ENCODE measurements around the gene AGAP1.

The AGAP1 gene

DNA sequence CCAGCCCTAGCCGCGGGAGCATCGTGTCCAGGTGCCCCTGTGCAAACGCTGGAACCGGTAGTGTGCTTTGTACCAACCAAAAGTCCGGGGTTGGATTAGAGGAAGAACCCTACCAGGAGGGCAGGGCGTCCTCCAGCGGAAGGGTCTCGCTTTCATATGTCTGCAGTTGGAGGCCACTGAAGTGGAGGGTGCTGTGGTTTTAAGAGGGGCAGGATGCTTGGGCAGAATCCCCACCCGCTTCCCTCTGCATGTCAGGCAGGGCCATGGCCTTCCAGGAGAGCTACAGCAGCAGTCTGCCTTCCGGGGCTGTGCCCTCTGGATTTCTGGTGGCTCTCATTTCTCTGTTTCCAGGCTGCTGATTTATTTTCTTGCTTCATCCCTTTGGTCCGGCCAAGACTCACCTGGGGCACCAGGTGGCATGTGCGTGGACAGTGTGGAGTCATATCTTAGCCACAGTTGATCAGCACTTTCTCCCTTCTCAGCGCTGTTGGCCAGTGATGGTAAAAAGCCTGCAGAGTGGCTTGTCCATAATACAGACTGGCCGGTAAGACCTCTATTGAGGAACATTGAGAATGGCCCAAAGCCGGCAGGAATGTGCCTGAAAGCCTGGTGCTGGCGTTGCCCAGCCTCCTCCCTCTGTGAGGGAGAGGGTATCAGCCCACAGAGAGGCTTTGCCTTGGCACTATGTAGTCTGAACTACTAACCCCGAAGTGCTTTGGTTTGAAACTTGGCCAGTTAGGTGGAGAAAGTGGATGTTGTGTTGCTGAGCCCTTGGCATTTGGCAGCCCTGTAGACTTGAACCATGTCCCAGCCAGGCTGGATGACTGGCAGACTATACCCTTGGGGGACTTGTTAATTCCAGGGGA is 1.8 kb downstream of the AGAP1 start:
- H3K4me3 ChIP-seq (ENCODE audit: low read depth, low read length): no peak overlapping the region
- no peak for DNase-seq (ENCODE audit: low read depth)

GRCh38 chr2:235496239-235496621 is 2.4 kb downstream of the AGAP1 start:
- DNase-seq (ENCODE audit: low read depth): no peak
- H3K4me3 ChIP-seq (ENCODE audit: low read depth, low read length): no peak overlapping the region
- TF ChIP-seq CTCF (IDR thresholded peaks at IDR 0.05; ENCODE audit: insufficient read depth, low read depth, low read length, missing control alignments): no peak

More for the DNA sequence above, 1.8 kb downstream of the AGAP1 start:
- no peak for TF ChIP-seq CTCF (IDR thresholded peaks at IDR 0.05; ENCODE audit: insufficient read depth, low read depth, low read length, missing control alignments)

DNA sequence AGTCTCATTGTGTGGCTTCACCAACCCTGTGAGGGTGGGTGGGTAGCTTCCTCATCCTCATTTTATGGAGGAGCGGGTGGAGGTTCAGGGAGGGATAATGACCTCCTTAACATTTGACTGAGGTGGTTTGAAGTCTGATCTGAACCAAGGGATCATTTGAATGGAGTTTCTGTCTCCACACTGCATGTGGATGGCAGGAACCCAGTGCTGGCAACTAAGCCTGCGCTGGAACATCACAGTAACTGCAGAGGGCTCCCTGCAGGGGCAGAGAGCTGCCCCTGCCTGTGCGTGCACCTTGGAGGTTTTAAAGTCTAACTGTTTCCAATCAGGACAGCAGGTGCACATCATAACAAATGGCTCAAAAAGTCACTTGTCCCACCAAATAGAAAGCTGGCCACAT is 3.3 kb downstream of the AGAP1 start:
- no peak for DNase-seq (ENCODE audit: low read depth)
- no peak overlapping the region for H3K4me3 ChIP-seq (ENCODE audit: low read depth, low read length)
- TF ChIP-seq CTCF (IDR thresholded peaks at IDR 0.05; ENCODE audit: insufficient read depth, low read depth, low read length, missing control alignments): no peak

- no peak overlapping the region for H3K4me3 ChIP-seq (ENCODE audit: low read depth, low read length)
- no peak for DNase-seq (ENCODE audit: low read depth)
- TF ChIP-seq CTCF (IDR thresholded peaks at IDR 0.05; ENCODE audit: insufficient read depth, low read depth, low read length, missing control alignments): no peak
These were observed 4.7 kb downstream of the AGAP1 start for GRCh38 chr2:235498541-235498940.

GRCh38 chr2:235498946-235499812 is 5.3 kb downstream of the AGAP1 start:
- no peak overlapping the region for H3K4me3 ChIP-seq (ENCODE audit: low read depth, low read length)
- TF ChIP-seq CTCF (IDR thresholded peaks at IDR 0.05; ENCODE audit: insufficient read depth, low read depth, low read length, missing control alignments): no peak
- DNase-seq (ENCODE audit: low read depth): no peak

DNA sequence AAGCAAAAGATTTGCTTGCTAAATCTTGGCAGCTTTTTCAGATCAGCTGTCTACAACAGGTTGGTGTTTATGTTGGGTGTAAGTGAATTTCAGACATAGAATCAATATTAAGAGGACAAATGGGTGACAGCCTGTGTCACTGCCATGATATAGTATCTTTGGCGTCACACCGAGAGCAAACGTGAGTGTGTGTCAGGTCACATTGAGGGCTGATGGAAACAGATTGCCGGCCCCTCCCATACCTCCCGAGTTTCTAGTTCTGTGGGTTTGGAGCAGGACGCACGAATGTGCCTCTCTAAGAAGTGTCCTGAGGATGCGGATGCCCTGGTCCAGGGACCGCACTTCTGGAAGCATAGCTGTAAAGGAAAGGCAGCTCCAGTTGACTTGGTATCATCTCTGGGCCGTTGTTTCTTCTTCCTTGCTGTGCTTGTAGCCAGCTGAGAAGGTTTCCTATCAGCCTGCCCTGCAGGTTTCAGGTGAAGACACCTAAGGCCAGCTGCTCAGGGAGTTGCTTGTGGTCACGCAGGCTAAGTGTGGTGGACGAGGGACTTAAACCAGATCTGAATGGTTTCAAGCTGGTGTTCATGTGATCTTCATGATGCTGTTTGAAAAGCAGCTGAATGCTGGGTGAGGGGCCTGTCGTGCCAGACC is 6.4 kb downstream of the AGAP1 start:
- no peak for TF ChIP-seq CTCF (IDR thresholded peaks at IDR 0.05; ENCODE audit: insufficient read depth, low read depth, low read length, missing control alignments)
- DNase-seq (ENCODE audit: low read depth): no peak
- H3K4me3 ChIP-seq (ENCODE audit: low read depth, low read length): no peak overlapping the region

All from GM12865 (cell line).